Epidermal melanocyte (primary cell): ENCODE measurements around the gene RELN.

Experiments used
- DNase-seq: peaks from one replicate; pipeline ENCODE4 v3.0.0; 2011; ENCODE audit warnings: low spot score; ENCODE audit not compliant: insufficient read length

The RELN gene

DNA sequence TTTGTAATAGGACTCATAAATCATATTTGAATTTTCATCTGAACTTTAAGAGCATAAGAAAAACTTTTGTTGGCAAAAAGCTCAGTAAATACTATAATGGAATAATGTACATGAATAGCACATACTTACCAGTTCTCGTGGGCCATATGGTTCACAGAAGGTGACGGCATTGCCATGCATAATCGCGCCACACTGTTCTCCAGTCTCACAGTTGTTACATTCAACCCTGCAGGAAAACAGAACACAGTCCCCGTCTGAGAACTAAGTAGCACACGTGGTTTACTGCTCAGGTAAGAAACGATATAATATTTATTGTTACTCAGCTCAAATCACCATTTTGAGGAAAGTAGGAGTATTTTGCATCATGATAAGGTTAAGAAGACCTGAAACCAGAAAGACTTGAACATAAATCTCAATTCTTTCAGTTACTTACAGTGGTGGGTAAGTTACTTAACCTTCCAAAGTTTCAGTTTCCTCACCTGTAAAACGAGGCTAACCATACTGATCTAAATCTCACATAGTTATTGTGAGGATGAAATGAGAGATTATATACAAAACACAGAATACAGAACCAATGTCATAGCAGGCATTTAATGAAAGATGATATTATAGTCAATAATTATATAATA lies 261.4 kb downstream of the RELN start:
- DNase-seq: no peak

DNA sequence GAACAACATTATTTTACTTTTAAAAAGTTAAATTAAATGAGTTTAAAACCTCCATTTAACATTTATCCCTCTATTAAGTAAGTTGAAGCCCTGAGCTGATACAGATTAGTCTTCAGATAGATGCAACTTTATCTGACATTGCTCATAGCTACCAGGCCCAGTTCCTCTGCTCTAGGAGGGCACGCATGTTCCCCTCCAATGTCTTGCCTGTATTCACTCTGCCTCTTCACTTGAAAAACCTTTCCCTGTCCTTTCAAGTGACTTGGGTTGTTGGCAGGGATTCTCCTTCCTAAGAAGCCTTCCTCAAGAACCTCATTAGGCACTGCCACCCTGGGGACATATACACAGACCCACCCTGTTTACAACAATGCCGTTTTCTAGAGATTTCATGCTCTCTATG lies 270.4 kb downstream of the RELN start:
- DNase-seq: no peak

DNA sequence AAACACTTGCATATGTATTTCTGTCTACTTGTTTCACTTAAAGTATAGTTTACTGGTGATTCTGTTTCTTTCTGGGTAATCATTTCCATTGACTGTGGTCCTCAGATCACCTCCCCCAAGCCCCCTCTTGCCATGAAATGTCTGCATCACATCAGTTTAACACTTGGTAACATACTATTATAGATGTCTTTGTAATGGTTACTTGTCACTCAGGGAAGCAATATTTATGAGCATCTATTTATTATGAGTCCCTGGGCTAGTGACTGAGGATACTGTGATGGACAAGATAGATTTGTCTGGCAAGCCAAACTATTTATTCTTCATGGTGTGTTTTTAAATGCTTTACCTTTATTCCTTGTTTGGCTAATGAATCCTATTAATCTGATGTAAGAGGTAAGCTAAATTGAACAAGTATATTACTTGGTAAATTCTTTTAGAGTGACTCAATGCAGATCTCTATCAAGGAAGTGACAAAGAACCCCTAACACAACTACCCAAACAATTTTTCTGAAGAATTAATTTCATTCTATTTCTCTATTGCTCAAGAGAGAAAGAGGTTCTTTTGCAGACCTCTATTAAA lies 270.9 kb downstream of the RELN start:
- DNase-seq: no peak

GRCh38 chr7:103717574-103717973 lies 271.9 kb downstream of the RELN start:
- DNase-seq: no peak

- no peak for DNase-seq
Measured at GRCh38 chr7:103715376-103716120, 273.9 kb downstream of the RELN start.

DNA sequence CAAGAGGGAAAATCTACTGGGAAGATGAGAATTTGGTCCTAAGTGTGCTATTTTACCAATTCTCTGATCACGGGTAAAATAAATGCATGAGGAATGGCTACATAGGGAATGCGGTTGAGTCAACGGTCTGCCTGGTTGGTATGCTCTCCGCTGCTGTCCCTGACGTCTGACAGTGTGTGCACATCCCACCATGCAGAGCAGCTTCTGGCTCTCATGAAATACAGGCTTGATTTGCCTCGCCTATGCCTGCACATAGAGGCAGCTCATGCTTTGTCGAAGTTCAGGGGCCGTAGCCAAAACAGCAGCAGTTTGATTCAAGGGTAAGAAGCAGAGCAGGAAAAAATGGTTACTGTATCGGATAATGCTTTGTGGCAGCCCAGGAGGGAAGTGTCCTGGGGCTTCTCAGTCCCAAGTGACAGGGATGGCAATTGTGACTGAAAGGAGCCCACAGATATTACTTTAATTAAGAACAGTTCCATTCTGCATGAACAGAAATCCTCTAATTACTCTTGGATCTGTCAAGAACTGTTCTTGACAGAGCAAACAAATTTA lies 275.0 kb downstream of the RELN start:
- no peak for DNase-seq

DNA sequence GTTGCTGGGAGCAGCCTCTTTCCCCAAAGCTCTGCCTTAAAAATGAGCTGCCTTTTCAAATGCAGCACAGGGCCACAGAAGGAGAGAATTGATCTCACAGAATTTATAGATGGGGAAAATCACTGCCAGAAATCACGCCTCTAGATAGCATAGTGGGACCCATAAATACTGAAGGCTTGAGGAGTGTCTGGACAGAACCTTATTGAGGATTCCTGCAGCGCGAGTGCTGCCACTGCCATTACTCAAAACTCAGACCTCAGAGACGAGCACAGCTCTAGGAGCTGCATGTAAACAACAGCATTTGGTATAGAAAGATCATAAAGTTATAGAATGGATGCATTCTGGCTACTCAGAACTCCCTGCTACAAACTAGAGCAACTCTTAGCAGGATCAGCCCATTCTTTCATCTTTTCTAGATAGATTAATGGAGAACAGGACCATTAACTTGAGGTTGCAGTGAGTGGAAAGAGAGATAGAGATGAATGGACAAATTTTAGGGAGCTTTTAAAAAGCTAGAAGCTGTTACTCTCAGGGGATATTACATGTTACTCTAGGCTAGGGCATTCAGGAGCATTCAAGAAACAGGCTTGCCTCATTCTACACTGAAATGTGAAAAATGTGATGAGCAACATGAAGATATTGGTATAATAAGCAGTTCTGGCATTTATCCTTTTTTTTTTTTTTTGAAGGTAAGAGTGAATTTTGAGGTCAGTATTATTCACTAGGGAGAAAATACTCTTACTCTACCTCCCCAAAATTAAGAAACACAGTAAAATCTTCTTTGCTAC lies 276.3 kb downstream of the RELN start:
- DNase-seq: no peak

GRCh38 chr7:103711413-103711812 lies 278.0 kb downstream of the RELN start:
- DNase-seq: no peak

GRCh38 chr7:103710247-103710646 lies 279.2 kb downstream of the RELN start:
- no peak for DNase-seq

DNA sequence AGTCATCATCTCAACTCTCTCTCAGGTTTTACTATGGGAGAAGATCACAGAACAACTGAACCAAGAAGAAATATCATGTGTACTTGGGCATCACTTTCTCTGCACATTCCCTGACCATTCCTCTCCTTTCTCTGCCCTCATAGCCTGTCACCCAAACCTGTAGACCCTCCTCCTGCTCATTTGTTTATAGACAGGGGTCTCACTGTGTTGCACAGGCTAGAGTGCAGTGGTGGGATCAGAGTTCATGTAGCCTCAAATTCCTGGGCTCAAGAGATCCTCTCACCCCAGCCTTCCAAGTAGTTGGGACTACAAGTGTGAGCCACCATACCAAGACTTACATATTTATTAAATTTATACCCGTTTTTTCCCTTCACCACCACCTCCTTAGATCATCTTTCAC lies 282.7 kb downstream of the RELN start:
- DNase-seq: no peak

GRCh38 chr7:103705542-103705941 lies 283.9 kb downstream of the RELN start:
- no peak for DNase-seq

DNA sequence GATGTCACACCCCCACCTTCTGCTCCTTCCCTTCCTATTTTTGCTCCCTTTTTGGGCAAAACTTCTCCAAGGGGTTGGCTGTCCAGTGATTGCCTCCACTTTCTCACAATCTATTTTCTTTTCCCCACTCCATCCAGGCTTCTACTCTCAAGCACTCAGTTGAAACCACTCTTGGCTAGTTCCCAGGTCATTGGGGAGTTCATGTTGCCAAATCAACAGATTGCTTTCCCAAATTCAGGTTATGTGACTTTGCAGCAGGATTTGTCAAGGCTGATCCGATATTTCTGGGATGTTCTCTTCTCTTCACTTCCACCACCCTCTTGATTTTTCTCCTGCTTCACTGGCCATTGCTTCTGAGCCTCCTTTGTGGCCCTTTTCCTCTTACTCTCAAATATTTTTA lies 284.8 kb downstream of the RELN start:
- DNase-seq: no peak

DNA sequence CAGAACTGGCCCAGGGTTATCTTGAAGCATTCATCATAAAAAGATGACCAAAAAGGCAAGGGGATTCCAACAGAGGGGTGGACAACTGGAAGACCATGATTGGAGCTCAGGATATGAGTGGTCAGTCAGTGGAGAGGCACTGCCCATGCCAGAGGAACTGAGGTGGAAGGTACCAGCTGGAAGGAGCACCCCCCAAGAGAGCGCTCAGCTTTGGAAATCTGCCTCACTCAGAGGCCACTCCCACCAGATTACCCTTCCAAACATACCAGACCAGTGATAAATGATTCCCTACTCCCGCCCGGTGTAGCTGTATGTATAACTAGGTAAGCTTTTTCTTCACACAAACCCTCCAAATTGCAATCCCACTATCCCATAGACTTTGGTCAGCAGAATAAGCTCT lies 286.5 kb downstream of the RELN start:
- no peak for DNase-seq

GRCh38 chr7:103702454-103702853 lies 287.0 kb downstream of the RELN start:
- no peak for DNase-seq

- DNase-seq: no peak
Measured at GRCh38 chr7:103699032-103699431, 290.4 kb downstream of the RELN start.

- DNase-seq: no peak
Measured at GRCh38 chr7:103698064-103698463, 291.4 kb downstream of the RELN start.

- DNase-seq: no peak
Measured at GRCh38 chr7:103695521-103695920, 293.9 kb downstream of the RELN start.

DNA sequence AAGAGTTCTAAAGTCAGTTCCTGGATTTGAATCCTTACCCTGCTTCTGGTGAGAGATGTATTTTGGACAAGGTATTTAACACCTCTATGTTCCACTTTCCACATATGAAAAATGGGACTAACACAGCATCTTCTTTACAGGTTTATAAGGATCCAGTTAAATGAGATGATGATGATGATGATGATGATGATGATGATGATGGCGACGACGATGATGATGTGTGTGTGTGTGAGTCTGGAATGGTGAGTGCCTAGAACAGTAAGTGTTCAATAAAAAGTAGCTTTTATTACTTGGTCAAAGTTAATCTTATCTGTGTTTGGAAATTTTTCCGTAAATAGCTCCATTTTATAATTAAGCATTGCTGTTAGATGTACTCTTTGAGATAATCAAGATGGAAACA lies 295.2 kb downstream of the RELN start:
- no peak for DNase-seq

GRCh38 chr7:103691291-103691690 lies 298.2 kb downstream of the RELN start:
- no peak for DNase-seq

GRCh38 chr7:103690242-103690974 lies 299.1 kb downstream of the RELN start:
- DNase-seq: no peak

- DNase-seq: no peak
Measured at GRCh38 chr7:103689255-103689654, 300.2 kb downstream of the RELN start.
